GM10266 (cell line): ENCODE results near the gene ADAMTS15.

ENCODE experiments used
- DNase-seq: peaks from one replicate; pipeline ENCODE4 v3.0.0; 2012; ENCODE audit errors: extremely low spot score
- CTCF ChIP-seq: IDR thresholded peaks from 2 replicates; pipeline ENCODE4 v1.5.1; 2012; ENCODE audit warnings: mild to moderate bottlenecking, low read depth; ENCODE audit not compliant: control insufficient read depth, insufficient read depth; ENCODE audit errors: missing control alignments

Gene ADAMTS15

GRCh38 chr11:130462931-130463330 is 14.5 kb downstream of the ADAMTS15 start:
- TF ChIP-seq CTCF = no peak
- no peak for DNase-seq

- DNase-seq = no peak
- TF ChIP-seq CTCF = no peak
Observed at GRCh38 chr11:130464291-130464812, 15.9 kb downstream of the ADAMTS15 start.

GRCh38 chr11:130465263-130465662 is 16.8 kb downstream of the ADAMTS15 start:
- no peak for TF ChIP-seq CTCF
- DNase-seq = no peak

GRCh38 chr11:130467116-130467900 is 18.9 kb downstream of the ADAMTS15 start:
- DNase-seq = no peak

GRCh38 chr11:130469181-130469580 is 20.7 kb downstream of the ADAMTS15 start:
- TF ChIP-seq CTCF = no peak
- no peak for DNase-seq

More at GRCh38 chr11:130467116-130467900, 18.9 kb downstream of the ADAMTS15 start:
- TF ChIP-seq CTCF = no peak

GRCh38 chr11:130470832-130471706 is 22.6 kb downstream of the ADAMTS15 start:
- no peak for TF ChIP-seq CTCF
- no peak for DNase-seq

GRCh38 chr11:130471731-130472433 is 23.4 kb downstream of the ADAMTS15 start:
- DNase-seq = no peak
- TF ChIP-seq CTCF = no peak
